Fibroblast of the aortic adventitia (primary cell): ENCODE measurements around the gene DNAL4. TPM values are rescaled to one million over a fixed set of nuclear protein-coding genes. Genes with fewer than 3 reads are reported as not detected.

ENCODE experiments used
- DNase-seq: peaks from one replicate; pipeline ENCODE4 v3.0.0-alpha.2; 2010; ENCODE audit warnings: low read depth
- H3K4me3 ChIP-seq: 2 replicates; pipeline ENCODE4 v1.5.1; 2011; ENCODE audit warnings: low read depth, mild to moderate bottlenecking, control low read depth, low read length, moderate library complexity
- total RNA-seq: library from RNA; depleted of rRNA; stranded (reverse); fragments of >200 nt; gene quantifications from 2 replicates; pipeline ENCODE4 v1.2.3, GENCODE V29; 2012; ENCODE audit warnings: low replicate concordance
- TF ChIP-seq, protein P1 (sequence below): IDR thresholded peaks from 2 replicates; pipeline ENCODE4 v1.5.1; 2011; ENCODE audit warnings: mild to moderate bottlenecking, low read length, control low read depth, inconsistent platforms; ENCODE audit not compliant: insufficient read depth

DNAL4 gene
- total RNA-seq, 1 donor = 11.0 TPM

DNA sequence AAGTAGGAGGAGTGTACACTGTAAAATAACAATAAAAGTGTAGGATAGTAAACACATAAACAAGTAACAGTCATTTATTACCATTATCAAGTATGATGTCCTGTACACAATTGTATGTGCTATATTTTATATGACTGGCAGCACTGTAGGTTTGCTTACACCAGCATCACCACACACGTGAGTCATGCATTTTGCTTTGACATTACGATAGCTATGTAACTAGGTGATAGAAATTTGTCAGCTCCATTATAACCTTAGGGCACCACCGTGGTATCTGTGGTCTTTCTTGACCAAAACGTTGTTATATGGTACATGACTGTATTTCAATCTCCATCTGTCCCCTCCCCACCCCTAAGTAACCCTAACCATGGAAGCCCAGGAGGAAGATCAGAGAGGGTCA lies 1.1 kb downstream of the DNAL4 start:
- DNase-seq = peak; percentile 4
- H3K4me3 ChIP-seq = peak overlapping the region; percentile 94
- TF ChIP-seq, protein P1, sequence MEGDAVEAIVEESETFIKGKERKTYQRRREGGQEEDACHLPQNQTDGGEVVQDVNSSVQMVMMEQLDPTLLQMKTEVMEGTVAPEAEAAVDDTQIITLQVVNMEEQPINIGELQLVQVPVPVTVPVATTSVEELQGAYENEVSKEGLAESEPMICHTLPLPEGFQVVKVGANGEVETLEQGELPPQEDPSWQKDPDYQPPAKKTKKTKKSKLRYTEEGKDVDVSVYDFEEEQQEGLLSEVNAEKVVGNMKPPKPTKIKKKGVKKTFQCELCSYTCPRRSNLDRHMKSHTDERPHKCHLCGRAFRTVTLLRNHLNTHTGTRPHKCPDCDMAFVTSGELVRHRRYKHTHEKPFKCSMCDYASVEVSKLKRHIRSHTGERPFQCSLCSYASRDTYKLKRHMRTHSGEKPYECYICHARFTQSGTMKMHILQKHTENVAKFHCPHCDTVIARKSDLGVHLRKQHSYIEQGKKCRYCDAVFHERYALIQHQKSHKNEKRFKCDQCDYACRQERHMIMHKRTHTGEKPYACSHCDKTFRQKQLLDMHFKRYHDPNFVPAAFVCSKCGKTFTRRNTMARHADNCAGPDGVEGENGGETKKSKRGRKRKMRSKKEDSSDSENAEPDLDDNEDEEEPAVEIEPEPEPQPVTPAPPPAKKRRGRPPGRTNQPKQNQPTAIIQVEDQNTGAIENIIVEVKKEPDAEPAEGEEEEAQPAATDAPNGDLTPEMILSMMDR = no peak

GRCh38 chr22:38789606-38790005 lies 4.3 kb downstream of the DNAL4 start:
- TF ChIP-seq, protein P1 = no peak
- DNase-seq = no peak
- H3K4me3 ChIP-seq = no peak overlapping the region

DNA sequence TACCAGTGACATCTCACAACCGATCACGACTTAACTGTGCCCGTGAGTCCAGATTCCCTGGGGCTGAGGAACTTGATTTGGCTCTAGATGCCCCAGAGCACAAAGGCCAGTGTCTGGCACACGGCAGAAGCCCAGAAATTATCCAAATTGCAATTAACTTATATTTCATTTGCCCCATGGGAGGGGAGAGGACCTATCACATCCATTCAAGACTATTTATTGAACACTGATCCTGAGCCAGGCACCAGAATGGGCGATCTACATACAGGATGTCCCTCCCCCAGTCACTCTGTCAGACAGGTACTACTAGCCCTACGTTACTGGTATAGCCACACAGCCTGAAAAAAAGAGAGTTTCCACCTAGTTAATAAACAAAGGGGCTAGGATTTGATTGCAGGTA lies 5.1 kb downstream of the DNAL4 start:
- DNase-seq = no peak
- H3K4me3 ChIP-seq = no peak overlapping the region
- TF ChIP-seq, protein P1 = no peak

DNA sequence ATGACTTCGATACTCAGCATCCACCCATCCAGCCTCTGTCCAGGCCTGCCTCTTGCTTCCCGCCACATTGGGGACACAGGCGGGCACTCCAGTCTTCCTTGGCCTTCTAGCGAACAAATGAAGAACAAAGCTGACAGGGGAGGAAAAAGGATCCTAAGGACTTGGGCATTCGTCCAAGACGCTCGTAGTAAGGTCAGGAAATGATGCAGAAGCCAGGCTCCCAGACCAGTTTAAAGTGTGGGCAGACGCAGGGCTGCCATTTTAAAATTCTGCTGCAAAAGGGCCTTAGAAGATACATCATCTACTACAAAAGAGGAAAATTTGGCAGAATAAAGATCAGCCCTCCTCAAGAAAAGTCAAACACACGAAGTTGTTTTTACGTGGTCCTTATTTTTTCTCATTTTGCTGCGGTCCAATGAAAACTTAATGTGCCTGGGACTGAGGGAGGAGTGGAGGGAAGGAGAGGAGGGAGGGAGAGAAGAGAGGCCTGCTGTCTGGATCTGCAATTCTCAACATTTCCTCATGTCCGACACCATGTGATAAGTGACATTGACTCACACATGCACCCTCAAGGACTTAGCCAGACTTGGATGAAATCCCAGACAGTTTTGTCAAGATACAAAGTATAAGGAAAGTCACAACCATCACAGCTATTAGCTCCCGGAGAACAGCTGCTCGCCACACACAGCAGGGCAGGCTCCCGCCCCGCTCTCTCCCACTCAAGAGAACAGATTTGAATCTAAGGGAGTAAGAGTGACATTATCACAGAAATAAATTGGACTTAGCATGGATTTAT lies 5.7 kb downstream of the DNAL4 start:
- TF ChIP-seq, protein P1 = no peak

DNA sequence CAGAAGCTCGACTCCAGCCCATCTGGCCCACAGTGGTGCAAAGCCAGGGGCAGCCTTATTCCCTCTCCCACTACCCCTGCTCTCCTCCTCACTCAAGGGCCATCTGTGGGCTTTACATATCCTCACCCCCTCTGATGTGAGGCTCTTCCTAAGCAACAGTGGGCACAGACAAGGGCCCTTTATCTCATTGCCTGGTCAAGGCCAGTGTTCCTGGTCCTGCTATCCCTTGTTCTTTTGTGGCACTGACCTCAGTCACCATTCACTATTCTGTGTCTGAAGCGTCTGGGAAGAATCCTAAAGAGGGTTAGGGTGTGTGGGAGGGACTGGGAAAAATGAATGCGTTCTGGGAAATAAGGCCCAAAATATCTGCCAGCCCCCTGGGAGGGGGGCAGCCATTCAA lies 7.3 kb downstream of the DNAL4 start:
- DNase-seq = no peak
- H3K4me3 ChIP-seq = no peak overlapping the region
- TF ChIP-seq, protein P1 = no peak

More for the DNA sequence above, 5.7 kb downstream of the DNAL4 start:
- DNase-seq = peak; percentile 92
- no peak overlapping the region for H3K4me3 ChIP-seq

DNA sequence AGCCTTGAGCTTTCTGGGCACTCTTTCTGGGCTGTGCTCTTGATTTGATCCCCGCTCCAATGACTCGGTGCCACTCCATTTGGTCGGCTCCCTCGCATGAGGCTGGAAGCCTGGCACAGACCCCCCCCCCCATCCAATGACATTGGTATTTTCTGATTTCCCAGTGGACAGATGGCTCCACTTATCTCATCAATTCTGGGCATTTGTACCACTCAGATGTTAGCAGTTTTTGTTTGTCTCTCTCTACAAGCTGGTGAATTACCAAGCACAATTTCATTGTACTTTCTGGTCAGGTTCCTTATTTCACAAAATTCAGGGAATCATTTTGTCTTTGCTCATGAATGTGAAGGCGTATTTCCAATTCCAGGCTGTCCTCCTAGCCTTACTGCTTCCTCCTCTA lies 9.1 kb downstream of the DNAL4 start:
- no peak for DNase-seq
- TF ChIP-seq, protein P1 = no peak
- no peak overlapping the region for H3K4me3 ChIP-seq
